Esophagus muscularis mucosa (tissue), 4 donors: ENCODE results near the gene RFX3. TPM values are rescaled to one million over a fixed set of nuclear protein-coding genes. Genes with fewer than 3 reads are reported as not detected.

ENCODE experiments used
- DNase-seq: peaks from one replicate; pipeline ENCODE4 v3.0.0-alpha.2; 2017; ENCODE audit errors: extremely low spot score
- H3K27ac ChIP-seq, 4 donors: fragments of 200-600 bp; sonication (generic); replicated peaks in 1 of 4; 1 replicate in 3 of 4; 2 replicates in 1 of 4; pipeline ENCODE4 v1.5.1; 2016 to 2019; ENCODE audit warnings: mild to moderate bottlenecking in 1 of 4
- H3K27me3 ChIP-seq, 4 donors: fragments of 200-600 bp; sonication (generic); one replicate each; pipeline versions ENCODE4 v1.5.1 to v1.6.0; 2016 to 2019
- H3K36me3 ChIP-seq, 4 donors: fragments of 200-600 bp; sonication (generic); one replicate each; pipeline ENCODE4 v1.5.1; 2016 to 2019
- H3K4me1 ChIP-seq, 4 donors: fragments of 200-600 bp; sonication (generic); one replicate each; pipeline ENCODE4 v1.5.1; 2016 to 2019
- H3K4me3 ChIP-seq, 4 donors: fragments of 200-600 bp; sonication (generic); 1 replicate in 2 of 4; 2 replicates in 2 of 4; pipeline ENCODE4 v1.5.1; 2016 to 2019; ENCODE audit warnings: mild to moderate bottlenecking in 4 of 4, moderate library complexity in 1 of 4
- H3K9me3 ChIP-seq, 4 donors: fragments of 200-600 bp; sonication (generic); 1 replicate in 3 of 4; 2 replicates in 1 of 4; pipeline ENCODE4 v1.5.1; 2016 to 2019
- EP300 ChIP-seq: sonication (generic); formaldehyde crosslinking; IDR thresholded peaks from one replicate; pipeline ENCODE4 v1.6.1; 2017; ENCODE audit warnings: antibody characterized with exemption
- POLR2A ChIP-seq: fragments of 450-650 bp; IDR thresholded peaks from one replicate; pipeline ENCODE4 v1.6.1; 2017; ENCODE audit warnings: antibody characterized with exemption, moderate library complexity, mild to moderate bottlenecking, low read depth
- POLR2AphosphoS5 ChIP-seq, 2 donors: sonication (generic); formaldehyde crosslinking; IDR thresholded peaks; one replicate each; pipeline ENCODE4 v1.6.1; 2017; ENCODE audit warnings: antibody characterized with exemption in 2 of 2
- WGBS: methylation state at CpG from one replicate; pipeline ENCODE4 v1.1.5; 2018; 5-methylcytosine and 5-hydroxymethylcytosine counted together
- intact Hi-C: fragments of 100-400 bp; cut with DNase I; formaldehyde crosslinking; loops from one replicate; pipeline ENCODE4 v1.15.1; 2023
- total RNA-seq, 4 donors: library from RNA; depleted of rRNA; stranded (reverse); fragments of >200 nt; gene quantifications; one replicate each; pipeline versions ENCODE4 v1.1.0 to v1.2.1, GENCODE V29; 2016
- TF ChIP-seq, protein P1 (sequence below), 3 experiments: fragments of 200-600 bp in 2 of 3; fragments of 450-650 bp in 1 of 3; sonication (generic) in 2 of 3; IDR thresholded peaks; one replicate each; pipeline ENCODE4 v1.5.1; 2017 to 2019; ENCODE audit warnings: antibody characterized with exemption in 3 of 3, mild to moderate bottlenecking in 2 of 3, moderate library complexity in 1 of 3

The RFX3 gene
- total RNA-seq, 4 donors from 2014 or later, result 4.5 to 7.9 (median 5.5) TPM

DNA sequence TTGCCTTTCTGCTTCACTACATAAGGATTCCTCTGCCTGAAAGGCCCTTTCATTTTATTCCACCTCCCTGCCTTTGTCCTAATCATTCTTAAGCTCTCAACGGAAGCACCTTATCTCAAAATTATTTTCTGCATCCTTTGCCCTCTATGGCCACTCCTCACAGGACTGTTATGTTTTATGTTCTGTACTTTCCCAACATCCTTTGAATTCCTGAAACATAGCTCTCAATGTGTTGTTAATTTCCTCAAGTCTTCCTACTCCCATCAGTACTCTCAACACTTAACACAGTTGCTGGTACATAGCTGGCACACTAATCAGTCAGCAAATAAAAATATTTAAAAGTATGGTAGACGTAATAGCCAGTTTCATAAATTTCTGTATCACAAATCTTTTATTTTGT, 193.0 kb downstream of the RFX3 start:
- Histone ChIP-seq H3K4me1 (peaks cover 0 to 16% (median 14%) of the 10 kb centered on the region in 4 donors), H3K4me3 (no peak overlapping the region), H3K27me3 (no peaks in the 10 kb centered on the region), H3K36me3 (no peaks in the 10 kb centered on the region), H3K9me3 (no peaks in the 10 kb centered on the region), H3K27ac (no peak overlapping the region)
- no peak for DNase-seq
- WGBS, result 89% methylated on average over 2 of the region's 2 CpGs
- intact Hi-C loops, result no loop called here
- TF ChIP-seq POLR2A, result no peak
- TF ChIP-seq, protein P1, sequence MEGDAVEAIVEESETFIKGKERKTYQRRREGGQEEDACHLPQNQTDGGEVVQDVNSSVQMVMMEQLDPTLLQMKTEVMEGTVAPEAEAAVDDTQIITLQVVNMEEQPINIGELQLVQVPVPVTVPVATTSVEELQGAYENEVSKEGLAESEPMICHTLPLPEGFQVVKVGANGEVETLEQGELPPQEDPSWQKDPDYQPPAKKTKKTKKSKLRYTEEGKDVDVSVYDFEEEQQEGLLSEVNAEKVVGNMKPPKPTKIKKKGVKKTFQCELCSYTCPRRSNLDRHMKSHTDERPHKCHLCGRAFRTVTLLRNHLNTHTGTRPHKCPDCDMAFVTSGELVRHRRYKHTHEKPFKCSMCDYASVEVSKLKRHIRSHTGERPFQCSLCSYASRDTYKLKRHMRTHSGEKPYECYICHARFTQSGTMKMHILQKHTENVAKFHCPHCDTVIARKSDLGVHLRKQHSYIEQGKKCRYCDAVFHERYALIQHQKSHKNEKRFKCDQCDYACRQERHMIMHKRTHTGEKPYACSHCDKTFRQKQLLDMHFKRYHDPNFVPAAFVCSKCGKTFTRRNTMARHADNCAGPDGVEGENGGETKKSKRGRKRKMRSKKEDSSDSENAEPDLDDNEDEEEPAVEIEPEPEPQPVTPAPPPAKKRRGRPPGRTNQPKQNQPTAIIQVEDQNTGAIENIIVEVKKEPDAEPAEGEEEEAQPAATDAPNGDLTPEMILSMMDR (IDR thresholded peaks at IDR 0.05), result no peak
- TF ChIP-seq POLR2AphosphoS5 (IDR thresholded peaks at IDR 0.05), result no peak
- no peak for TF ChIP-seq EP300

DNA sequence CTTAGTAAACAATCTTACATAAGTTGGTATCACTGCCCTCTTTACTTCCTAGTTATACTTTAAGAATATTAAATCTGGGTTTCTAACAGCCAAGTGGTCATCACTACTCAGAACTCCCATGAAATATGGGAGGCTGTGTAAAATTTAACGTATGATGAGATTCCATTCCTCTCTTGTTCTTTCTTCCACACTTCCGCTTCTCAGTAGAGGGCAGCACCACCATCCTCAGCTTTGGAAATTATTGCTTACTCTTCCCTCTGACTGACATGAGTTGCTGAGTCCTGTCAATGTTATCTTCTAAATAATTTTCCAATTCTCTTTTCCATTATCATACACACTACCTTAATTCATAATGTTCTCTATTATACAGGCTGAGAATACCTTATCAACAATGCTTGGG, 194.0 kb downstream of the RFX3 start:
- peaks cover 0 to 6% (median 4%) of the 10 kb centered on the region in 4 donors for H3K4me1 ChIP-seq
- H3K36me3 ChIP-seq, result no peaks in the 10 kb centered on the region
- no peak for TF ChIP-seq EP300
- no peak for TF ChIP-seq POLR2AphosphoS5 (IDR thresholded peaks at IDR 0.05)
- TF ChIP-seq, protein P1 (IDR thresholded peaks at IDR 0.05), result peak in 1 of 3 experiments; percentile 6
- DNase-seq, result no peak
- intact Hi-C loops, result no loop called here
- 87% methylated on average over 2 of the region's 2 CpGs for WGBS
- no peaks in the 10 kb centered on the region for H3K9me3 ChIP-seq
- no peaks in the 10 kb centered on the region for H3K27me3 ChIP-seq
- H3K4me3 ChIP-seq, result no peak overlapping the region
- no peak overlapping the region for H3K27ac ChIP-seq

- no peak overlapping the region for H3K27ac ChIP-seq
- H3K27me3 ChIP-seq, result no peaks in the 10 kb centered on the region
- H3K9me3 ChIP-seq, result no peaks in the 10 kb centered on the region
- DNase-seq, result no peak
- H3K36me3 ChIP-seq, result no peaks in the 10 kb centered on the region
- intact Hi-C loops, result no loop called here
- H3K4me1 ChIP-seq, result no peaks in the 10 kb centered on the region
- TF ChIP-seq EP300 (no peak), POLR2AphosphoS5 (IDR thresholded peaks at IDR 0.05) (no peak), POLR2A (no peak)
- TF ChIP-seq, protein P1 (IDR thresholded peaks at IDR 0.05), result no peak
- H3K4me3 ChIP-seq, result no peak overlapping the region
Observed at GRCh38 chr9:3330792-3331420, 194.9 kb downstream of the RFX3 start.

DNA sequence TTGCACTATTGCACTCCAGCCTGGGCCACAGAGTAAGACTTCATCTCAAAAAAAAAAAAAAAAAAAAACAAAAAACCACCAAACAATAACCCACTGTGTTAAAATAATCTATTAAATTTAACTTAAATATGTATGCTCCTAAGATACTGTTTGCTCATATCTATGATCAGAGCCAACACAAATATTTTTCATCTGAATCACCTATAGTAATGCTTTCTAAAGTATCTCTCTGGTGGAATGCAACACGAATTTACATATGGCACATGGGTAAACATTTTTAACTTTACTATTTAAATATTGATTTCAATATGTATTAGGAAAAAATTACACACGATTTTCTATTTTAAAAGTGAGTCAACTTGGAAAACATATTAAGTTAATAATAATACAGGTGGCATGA, 196.4 kb downstream of the RFX3 start:
- DNase-seq, result no peak
- Histone ChIP-seq H3K9me3 (no peaks in the 10 kb centered on the region), H3K27me3 (no peaks in the 10 kb centered on the region), H3K36me3 (no peaks in the 10 kb centered on the region), H3K4me3 (no peak overlapping the region), H3K4me1 (no peaks in the 10 kb centered on the region), H3K27ac (no peak overlapping the region)
- WGBS, result 75% methylated on average over 2 of the region's 2 CpGs
- intact Hi-C loops, result no loop called here
- TF ChIP-seq POLR2A (no peak), POLR2AphosphoS5 (IDR thresholded peaks at IDR 0.05) (no peak), EP300 (no peak)
- TF ChIP-seq, protein P1 (IDR thresholded peaks at IDR 0.05), result no peak

DNA sequence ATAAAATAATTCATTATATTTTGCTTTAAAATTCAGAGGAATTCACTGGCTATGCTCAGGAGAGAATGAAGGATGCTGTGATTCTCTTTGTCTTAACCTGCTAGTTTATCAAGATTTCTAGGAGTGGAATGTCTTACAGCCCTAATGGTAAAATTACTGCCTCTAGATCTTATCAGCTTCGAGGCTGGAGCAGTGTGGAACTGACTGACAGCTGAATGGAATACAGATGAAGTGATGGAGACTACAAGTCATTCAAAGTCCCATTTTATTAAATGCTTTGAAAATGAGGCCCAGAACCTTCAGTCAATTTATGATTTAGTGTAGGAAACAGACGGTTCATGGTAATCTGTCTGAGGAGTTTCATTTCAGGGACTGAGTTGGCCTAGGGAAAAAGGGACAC, 202.1 kb downstream of the RFX3 start:
- intact Hi-C loops, result no loop called here
- Histone ChIP-seq H3K9me3 (no peaks in the 10 kb centered on the region), H3K27me3 (no peaks in the 10 kb centered on the region), H3K4me3 (no peak overlapping the region), H3K36me3 (no peaks in the 10 kb centered on the region), H3K4me1 (no peaks in the 10 kb centered on the region), H3K27ac (no peak overlapping the region)
- no peak for TF ChIP-seq POLR2A
- no peak for TF ChIP-seq POLR2AphosphoS5 (IDR thresholded peaks at IDR 0.05)
- TF ChIP-seq, protein P1 (IDR thresholded peaks at IDR 0.05), result no peak
- no peak for TF ChIP-seq EP300
- no peak for DNase-seq
- 63% methylated on average over 2 of the region's 2 CpGs for WGBS
